ENCODE results near the gene ABHD17C. TPM values are rescaled to one million over a fixed set of nuclear protein-coding genes. Genes with fewer than 3 reads are reported as not detected.

Gene ABHD17C
- total and polyA plus RNA-seq, 2 of the 8 experiments (the other 6 are each of a cell fraction or from before 2014, with no cell fraction given): 20.2 to 29.8 TPM

DNA sequence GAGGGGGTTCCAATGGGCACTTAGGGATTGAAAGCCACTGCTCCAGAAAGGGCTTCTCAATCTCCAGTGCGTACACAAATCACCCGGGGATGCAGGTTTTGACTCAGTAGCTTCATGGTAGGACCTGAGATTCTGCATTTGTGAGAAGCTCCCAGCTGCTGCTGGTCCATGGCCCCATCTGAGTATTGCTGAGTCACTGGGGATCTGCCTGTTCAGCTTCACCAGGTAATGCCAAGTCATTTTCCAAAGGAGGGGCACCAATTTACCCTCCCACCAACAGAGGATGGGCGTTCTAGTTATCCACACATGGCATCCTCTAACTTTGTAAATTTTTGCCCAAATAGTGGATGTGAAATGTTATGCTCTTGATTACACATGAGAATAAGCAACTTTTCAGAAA lies 71.2 kb downstream of the ABHD17C start:
- DNase-seq (ENCODE audit: low read depth in 1 of 2, low spot score in 2 of 2): no peak
- Histone ChIP-seq H3K27me3 (replicated peaks in 1 of 4; ENCODE audit: control insufficient read depth in 3 of 4, extremely low read depth in 1 of 4, insufficient read depth in 3 of 4, low read length in 3 of 4) (no peaks in the 10 kb centered on the region), H3K79me1 (ENCODE audit: low read depth, low read length) (no peaks in the 10 kb centered on the region), H3K23ac (ENCODE audit: insufficient read length) (no peak overlapping the region), H3K36me3 (ENCODE audit: control insufficient read depth in 2 of 4, insufficient read depth in 4 of 4, low read length in 3 of 4) (no peaks in the 10 kb centered on the region), H3K56ac (replicated peaks; ENCODE audit: insufficient read length, low read depth, low read length) (no peak overlapping the region), H3K27ac (ENCODE audit: low read depth, low read length) (no peak overlapping the region), H2BK15ac (ENCODE audit: low read length) (no peak overlapping the region), H4K8ac (ENCODE audit: extremely low read depth, insufficient read depth, low read length) (no peak overlapping the region), H3K4ac (replicated peaks; ENCODE audit: insufficient read length, low read depth, low read length) (no peak overlapping the region), H3K18ac (ENCODE audit: extremely low read depth, low read length) (no peak overlapping the region), H4K5ac (ENCODE audit: insufficient read length, low read depth, low read length) (no peak overlapping the region), H3K4me2 (ENCODE audit: insufficient read depth in 1 of 2, low read depth in 2 of 2, low read length in 2 of 2) (no peak overlapping the region), H3K4me3 (ENCODE audit: extremely low read depth in 1 of 4, insufficient read depth in 2 of 4, low read depth in 3 of 4, low read length in 4 of 4) (no peak overlapping the region), H4K20me1 (replicated peaks in 1 of 2; ENCODE audit: control insufficient read depth in 1 of 2, insufficient read depth in 2 of 2, low read length in 2 of 2) (no peaks in the 10 kb centered on the region), H3K9ac (replicated peaks in 1 of 4; ENCODE audit: extremely low read depth in 1 of 4, low read depth in 3 of 4, low read length in 3 of 4) (no peak overlapping the region), H2BK120ac (replicated peaks; ENCODE audit: low read depth, low read length) (no peak overlapping the region), H3K14ac (ENCODE audit: insufficient read length) (no peak overlapping the region), H2BK12ac (ENCODE audit: low read depth, low read length) (no peak overlapping the region), H3K23me2 (ENCODE audit: low read depth, low read length) (no peaks in the 10 kb centered on the region), H2BK5ac (ENCODE audit: low read depth, low read length) (no peak overlapping the region), H3K9me3 (ENCODE audit: insufficient read depth in 2 of 2, low read depth in 1 of 2, low read length in 1 of 2) (no peaks in the 10 kb centered on the region), H3K79me2 (ENCODE audit: control insufficient read depth in 1 of 2, insufficient read depth in 2 of 2, low read length in 2 of 2) (no peaks in the 10 kb centered on the region), H3K4me1 (replicated peaks in 1 of 4; ENCODE audit: control insufficient read depth in 3 of 4, insufficient read depth in 4 of 4, low read length in 3 of 4) (no peaks in the 10 kb centered on the region), H4K91ac (replicated peaks; ENCODE audit: insufficient read length, low read length) (no peak overlapping the region), H2AK5ac (ENCODE audit: low read depth, low read length) (no peak overlapping the region), H2AFZ (ENCODE audit: low read length) (no peak overlapping the region), H2BK20ac (ENCODE audit: low read length) (no peak overlapping the region)
- TF ChIP-seq BACH1 (IDR thresholded peaks at IDR 0.05; ENCODE audit: low read length) (peak; percentile 85), ZNF274 (IDR thresholded peaks at IDR 0.05; ENCODE audit: borderline replicate concordance, extremely low read depth, low read length) (no peak)
- ChIA-PET CTCF (ENCODE audit: partially characterized antibody) (interaction anchor here (1.1 to 6.8 kb wide), 4 partner anchors 12 to 100 kb away, joined by 3 to 63 read pairs (median 4); partner anchors contain the start of gene CEMIP), POLR2A (ENCODE audit: partially characterized antibody) (interaction anchor here (0.6 kb wide), 1 partner anchor 164 kb away, joined by 3 read pairs; no protein-coding TSS in a partner anchor)
- no peak for FAIRE-seq
- WGBS, 2 experiments (ENCODE audit: extremely low coverage in 1 of 2, insufficient coverage in 1 of 2, insufficient read length in 1 of 2, insufficient replicate concordance in 2 of 2, low coverage in 1 of 2, low lambda C conversion rate in 2 of 2, missing lambda C conversion rate in 1 of 2): 96% methylated on average over 3 of the region's 3 CpGs; no CpG with 5 or more reads in 1 of the 2 experiments

Measured in H1 (cell line).